ENCODE measurements around the gene LENEP.

The LENEP gene

GRCh38 chr1:154966111-154966510 lies 27.3 kb upstream of the LENEP start:
- no peak for TF ChIP-seq POLR2A (IDR thresholded peaks at IDR 0.05; ENCODE audit: low read depth, low read length)
- no peak for DNase-seq (ENCODE audit: insufficient read length, low spot score)
- no peak for FAIRE-seq

- DNase-seq (ENCODE audit: insufficient read length, low spot score) (no peak), FAIRE-seq (no peak)
- TF ChIP-seq POLR2A (IDR thresholded peaks at IDR 0.05; ENCODE audit: low read depth, low read length), result no peak
Observed at GRCh38 chr1:154967331-154967950, 25.9 kb upstream of the LENEP start.

DNA sequence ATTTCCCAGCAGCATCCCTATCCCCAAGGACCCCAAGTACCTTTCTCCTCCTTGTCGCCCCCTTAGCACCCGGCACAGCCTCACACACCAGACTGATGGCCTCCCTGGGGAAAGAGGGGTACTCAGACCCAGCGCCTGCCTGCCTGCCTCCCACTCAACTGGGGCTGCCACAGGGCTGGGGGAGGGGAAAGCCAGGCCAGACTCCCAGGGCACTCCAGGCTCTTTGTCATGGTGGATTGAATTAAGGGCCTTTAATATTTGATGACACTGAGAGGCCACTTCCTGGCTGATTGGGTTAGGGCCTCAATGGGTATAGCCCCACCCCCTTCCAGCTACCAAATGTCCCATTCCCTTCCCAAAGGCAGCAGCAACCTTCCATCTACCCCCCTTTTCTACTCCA lies 24.7 kb upstream of the LENEP start:
- DNase-seq (ENCODE audit: insufficient read length, low spot score) (no peak), FAIRE-seq (no peak)
- no peak for TF ChIP-seq POLR2A (IDR thresholded peaks at IDR 0.05; ENCODE audit: low read depth, low read length)

- FAIRE-seq (no peak), DNase-seq (ENCODE audit: insufficient read length, low spot score) (no peak)
- 0 out of 2 replicates have a peak, but pooled peaks have one; percentile 6 for TF ChIP-seq POLR2A (IDR thresholded peaks at IDR 0.05; ENCODE audit: low read depth, low read length)
Observed at GRCh38 chr1:154969246-154969645, 24.1 kb upstream of the LENEP start.

- FAIRE-seq, result no peak
- no peak for DNase-seq (ENCODE audit: insufficient read length, low spot score)
- TF ChIP-seq POLR2A (IDR thresholded peaks at IDR 0.05; ENCODE audit: low read depth, low read length), result no peak; the same call in 1 of the 2 replicates
Observed at GRCh38 chr1:154969860-154970452, 23.4 kb upstream of the LENEP start.

DNA sequence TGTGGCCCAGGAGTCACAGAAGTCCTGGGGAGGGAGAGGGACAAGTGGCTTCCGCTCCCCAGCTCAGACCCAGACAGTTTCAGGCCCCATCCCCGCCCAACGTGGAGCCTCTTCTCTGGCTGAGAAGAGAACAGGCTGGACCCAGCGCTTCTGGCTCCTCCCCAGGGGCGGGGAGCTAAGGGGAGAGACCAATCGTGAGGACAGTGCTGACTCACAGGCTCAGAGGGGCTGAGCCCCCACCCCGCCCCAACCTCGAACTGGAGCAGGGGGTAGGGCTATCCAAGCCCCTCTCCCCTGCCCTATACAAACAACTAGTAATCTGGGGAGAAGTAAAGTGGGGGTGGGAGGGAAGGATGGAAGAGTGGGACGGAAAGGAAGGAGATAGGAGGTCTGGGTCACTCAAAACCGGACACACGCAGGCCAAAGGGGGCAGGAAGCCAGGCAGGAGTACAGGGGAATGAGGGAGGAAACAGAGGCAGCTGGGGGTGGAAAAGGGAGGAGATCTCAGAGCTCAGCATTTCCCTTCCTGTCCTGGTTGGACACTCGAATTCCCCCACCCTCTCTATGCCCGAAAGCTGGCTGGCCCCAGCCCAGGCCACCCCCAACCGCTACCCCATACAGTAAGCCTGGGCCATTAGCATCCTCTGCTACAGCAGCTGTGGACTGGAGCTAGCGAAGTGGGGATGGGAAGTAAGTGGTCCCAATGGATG lies 22.6 kb upstream of the LENEP start, which contains the start of gene SHC1:
Gene SHC1, minus strand, starts transcription at position 117 of the 710 bp plus-strand sequence. CDS start 221 bp downstream, outside the sequence.
- TF ChIP-seq POLR2A (IDR thresholded peaks at IDR 0.05; ENCODE audit: low read depth, low read length), result peak; percentile 96
- peak; percentile 90 for DNase-seq (ENCODE audit: insufficient read length, low spot score)
- FAIRE-seq, result no peak

DNA sequence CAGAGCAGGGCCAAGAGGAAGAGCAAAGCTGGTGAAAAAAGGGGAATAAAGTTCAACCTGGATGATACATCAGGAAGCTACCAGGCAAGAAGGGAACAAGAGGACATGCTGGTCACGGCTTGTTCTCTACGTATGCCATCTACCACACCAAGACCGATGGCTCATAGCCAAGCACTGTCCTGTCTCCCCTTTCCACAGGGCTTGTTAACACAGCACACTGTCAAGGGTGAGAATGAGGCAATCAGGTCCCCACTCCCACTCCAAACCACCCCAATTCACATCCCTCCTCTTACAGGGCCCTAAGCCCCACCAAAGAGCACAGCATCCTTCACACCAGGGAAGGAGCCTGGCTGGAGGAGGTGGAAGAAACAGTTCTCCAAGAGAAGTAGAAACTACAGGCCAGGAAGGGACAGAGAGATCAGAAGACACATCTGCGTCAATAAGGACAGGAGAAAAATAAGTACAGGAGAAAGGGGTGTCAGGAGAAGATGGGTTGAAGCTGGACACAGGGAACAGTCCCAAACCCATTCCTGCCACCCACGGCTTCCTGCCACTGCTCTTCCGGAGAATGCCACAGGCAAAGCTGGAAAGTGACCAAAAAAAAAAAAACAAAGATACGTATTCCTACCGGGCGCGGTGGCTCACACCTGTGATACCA lies 21.9 kb upstream of the LENEP start:
- DNase-seq (ENCODE audit: insufficient read length, low spot score), result no peak
- no peak for FAIRE-seq
- no peak for TF ChIP-seq POLR2A (IDR thresholded peaks at IDR 0.05; ENCODE audit: low read depth, low read length)

DNA sequence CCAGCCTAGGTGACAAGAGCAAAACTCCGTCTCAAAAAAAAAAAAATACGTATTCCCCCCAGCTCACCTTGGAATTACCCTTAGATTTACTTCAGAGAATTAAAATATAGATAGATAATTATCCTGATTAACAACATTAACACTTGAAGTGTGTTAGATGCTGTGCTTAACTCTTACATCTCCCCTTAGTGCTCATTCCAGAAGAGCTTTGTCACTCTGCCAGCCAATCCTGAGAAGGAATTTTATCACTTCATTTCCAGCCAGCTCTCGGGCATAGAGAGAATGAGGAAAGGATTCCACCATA lies 21.2 kb upstream of the LENEP start:
- no peak for TF ChIP-seq POLR2A (IDR thresholded peaks at IDR 0.05; ENCODE audit: low read depth, low read length)
- DNase-seq (ENCODE audit: insufficient read length, low spot score) (no peak), FAIRE-seq (no peak)

DNA sequence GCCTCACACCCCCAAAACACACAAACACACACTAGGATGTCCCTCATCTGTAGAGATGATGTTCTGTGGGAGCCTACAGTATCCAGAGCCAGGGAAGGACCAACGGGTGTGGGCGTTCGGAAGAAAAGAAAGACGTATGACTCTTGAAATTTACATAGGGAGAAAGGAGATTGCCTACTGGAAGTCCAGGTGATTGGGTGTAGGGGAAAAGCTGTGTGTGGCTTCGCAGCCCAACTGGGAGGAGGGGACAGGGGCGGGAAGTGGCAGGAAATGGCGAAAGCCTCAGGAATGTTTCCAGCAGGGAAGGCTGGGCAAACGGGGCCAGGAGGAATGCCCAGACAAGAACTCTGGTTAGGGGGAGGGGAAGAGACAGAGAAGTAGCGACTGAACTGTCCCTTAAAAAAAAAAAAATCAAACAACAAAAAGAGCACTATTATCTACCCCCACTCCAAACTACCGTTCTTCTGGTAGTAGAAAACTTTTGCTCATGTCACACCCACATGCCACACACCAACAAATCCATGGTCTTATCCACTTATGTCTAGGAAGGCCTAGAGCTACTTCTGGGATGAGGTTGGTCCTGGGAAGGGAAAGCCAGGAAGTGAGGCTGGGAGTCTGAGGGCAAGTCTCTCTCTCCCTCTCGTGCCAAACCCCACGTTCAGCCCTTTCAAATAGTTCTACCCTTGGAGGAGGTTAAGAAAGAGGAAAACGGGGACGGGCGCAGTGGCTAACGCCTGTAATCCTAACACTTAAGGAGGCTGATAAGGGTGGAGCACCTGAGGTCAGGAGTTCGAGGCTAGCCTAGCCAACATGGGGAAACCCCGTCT lies 20.7 kb upstream of the LENEP start:
- peak; percentile 38; the same call in 1 of the 2 replicates for TF ChIP-seq POLR2A (IDR thresholded peaks at IDR 0.05; ENCODE audit: low read depth, low read length)
- no peak for FAIRE-seq
- DNase-seq (ENCODE audit: insufficient read length, low spot score), result peak; percentile 71

- peak; percentile 58 for DNase-seq (ENCODE audit: insufficient read length, low spot score)
- FAIRE-seq, result peak; percentile 33
- peak; percentile 53; the same call in 1 of the 2 replicates for TF ChIP-seq POLR2A (IDR thresholded peaks at IDR 0.05; ENCODE audit: low read depth, low read length)
Observed at GRCh38 chr1:154973344-154974101, 19.9 kb upstream of the LENEP start.

DNA sequence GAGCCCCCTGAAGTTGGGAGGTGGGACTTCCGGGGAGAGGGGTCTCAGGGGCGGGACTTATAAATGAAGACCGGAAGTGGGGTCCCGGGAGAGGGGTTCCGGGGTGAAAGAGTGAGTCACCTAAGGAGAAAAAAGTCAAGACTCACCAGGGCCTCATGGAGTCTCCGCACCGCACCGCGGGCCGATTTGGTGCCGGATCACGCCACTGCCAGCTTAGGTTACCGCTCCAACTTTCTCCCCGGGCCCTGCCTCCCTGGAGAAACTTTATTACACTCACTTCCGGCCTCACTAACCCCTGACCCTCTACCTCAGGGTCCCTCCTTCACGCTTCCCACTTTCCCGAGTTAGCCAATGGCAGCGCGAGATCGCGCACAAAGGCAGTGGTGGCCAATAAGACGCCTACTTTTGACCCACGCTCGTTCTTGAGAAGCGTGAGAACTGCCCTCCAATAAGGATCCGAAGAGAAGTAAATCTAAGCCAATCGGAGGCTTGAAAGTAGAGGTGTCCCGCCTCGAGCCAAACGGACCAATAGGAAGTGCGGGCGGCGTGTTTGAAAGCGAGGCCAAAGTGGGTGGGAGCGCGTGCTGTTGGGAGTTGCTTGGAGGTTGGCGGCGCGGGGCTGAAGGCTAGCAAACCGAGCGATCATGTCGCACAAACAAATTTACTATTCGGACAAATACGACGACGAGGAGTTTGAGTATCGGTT lies 19.1 kb upstream of the LENEP start, which contains the start of gene CKS1B:
Gene CKS1B, plus strand, starts transcription at position 580 of the 706 bp plus-strand sequence. Its CDS starts 65 bp downstream, at position 645.
- FAIRE-seq, result peak; percentile 52

GRCh38 chr1:154974808-154975408 lies 18.5 kb upstream of the LENEP start:
- FAIRE-seq (no peak), DNase-seq (ENCODE audit: insufficient read length, low spot score) (peak; percentile 77)

More for the DNA sequence above, 19.1 kb upstream of the LENEP start, which contains the start of gene CKS1B:
- no peak; the same call in 1 of the 2 replicates for TF ChIP-seq POLR2A (IDR thresholded peaks at IDR 0.05; ENCODE audit: low read depth, low read length)
- DNase-seq (ENCODE audit: insufficient read length, low spot score), result peak; percentile 86

More at GRCh38 chr1:154974808-154975408, 18.5 kb upstream of the LENEP start:
- peak; percentile 65; the same call in 1 of the 2 replicates for TF ChIP-seq POLR2A (IDR thresholded peaks at IDR 0.05; ENCODE audit: low read depth, low read length)
